Urinary bladder (tissue), 4 donors: ENCODE data around the gene ATXN1. TPM values are rescaled to one million over a fixed set of nuclear protein-coding genes. Genes with fewer than 3 reads are reported as not detected.
"Not testable (repeated sequence)": the region's sequence is repeated elsewhere in the genome, so short reads cannot be mapped to it uniquely, and the experiment has no call there.

Experiments used
- DNase-seq: peaks from one replicate; pipeline ENCODE4 v3.0.0-alpha.2; 2015; ENCODE audit errors: extremely low spot score
- H3K27ac ChIP-seq: one replicate; pipeline ENCODE4 v1.5.1; 2013; ENCODE audit warnings: low read depth, mild to moderate bottlenecking, moderate library complexity
- H3K36me3 ChIP-seq: one replicate; pipeline ENCODE4 v1.6.1; 2013; ENCODE audit warnings: mild to moderate bottlenecking, moderate library complexity; ENCODE audit not compliant: insufficient read depth
- H3K4me1 ChIP-seq: one replicate; pipeline ENCODE4 v1.6.1; 2013; ENCODE audit warnings: mild to moderate bottlenecking, moderate library complexity; ENCODE audit not compliant: insufficient read depth
- H3K4me3 ChIP-seq: one replicate; pipeline ENCODE4 v1.5.1; 2013; ENCODE audit warnings: low read depth, low read length
- WGBS: extraction: QIAGEN DNeasy Blood & Tissue Kit; methylation state at CpG from one replicate; pipeline ENCODE4 v1.1.7; 2013; 5-methylcytosine and 5-hydroxymethylcytosine counted together
- polyA plus RNA-seq: library from polyadenylated mRNA; stranded (reverse); fragments of 200-250 nt; gene quantifications from one replicate; pipeline ENCODE4 v1.2.3, GENCODE V29; 2013
- total RNA-seq: library from RNA; depleted of rRNA; stranded (reverse); fragments of >200 nt; gene quantifications from one replicate; pipeline ENCODE4 v1.2.3, GENCODE V29; 2014
- donor health status: healthy with polysubstance abuse.
- donor health status: healthy.

Gene ATXN1
- total and polyA plus RNA-seq, 2 donors, result 15.8 to 137 TPM

- not testable (repeated sequence) for H3K4me3 ChIP-seq, H3K36me3 ChIP-seq, DNase-seq, H3K4me1 ChIP-seq, H3K27ac ChIP-seq
- 69% methylated on average over 4 of the region's 4 CpGs for WGBS
Measured at GRCh38 chr6:16406538-16406937, 354.7 kb downstream of the ATXN1 start.

GRCh38 chr6:16405375-16405774, 355.9 kb downstream of the ATXN1 start:
- Histone ChIP-seq H3K4me1 (no peaks in the 10 kb centered on the region), H3K36me3 (no peaks in the 10 kb centered on the region), H3K4me3 (no peak overlapping the region), H3K27ac (no peak overlapping the region)
- 55% methylated on average over 4 of the region's 4 CpGs for WGBS
- DNase-seq, result no peak

DNA sequence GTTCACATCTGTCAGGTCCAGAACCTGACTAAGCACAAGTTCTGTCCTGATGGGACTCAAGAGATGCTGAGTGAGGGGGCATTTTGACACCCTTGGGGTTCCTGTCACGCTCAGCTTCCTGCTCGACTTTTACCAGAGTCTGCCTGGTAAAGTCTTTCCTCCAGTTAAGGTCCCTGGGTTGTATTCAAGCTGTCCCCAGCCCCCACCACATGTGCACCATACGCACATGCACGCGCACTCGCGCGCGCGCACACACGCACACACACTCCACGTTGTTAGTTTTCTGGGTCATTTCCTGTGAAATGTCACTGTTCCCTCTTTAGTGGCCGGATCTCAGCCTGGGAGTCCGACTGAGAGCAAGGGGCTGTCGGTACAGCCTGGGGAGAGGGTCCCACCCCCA, 356.8 kb downstream of the ATXN1 start:
- Histone ChIP-seq H3K4me3 (no peak overlapping the region), H3K27ac (no peak overlapping the region), H3K4me1 (no peaks in the 10 kb centered on the region), H3K36me3 (no peaks in the 10 kb centered on the region)
- WGBS, result 86% methylated on average over 15 of the region's 15 CpGs
- no peak for DNase-seq

DNA sequence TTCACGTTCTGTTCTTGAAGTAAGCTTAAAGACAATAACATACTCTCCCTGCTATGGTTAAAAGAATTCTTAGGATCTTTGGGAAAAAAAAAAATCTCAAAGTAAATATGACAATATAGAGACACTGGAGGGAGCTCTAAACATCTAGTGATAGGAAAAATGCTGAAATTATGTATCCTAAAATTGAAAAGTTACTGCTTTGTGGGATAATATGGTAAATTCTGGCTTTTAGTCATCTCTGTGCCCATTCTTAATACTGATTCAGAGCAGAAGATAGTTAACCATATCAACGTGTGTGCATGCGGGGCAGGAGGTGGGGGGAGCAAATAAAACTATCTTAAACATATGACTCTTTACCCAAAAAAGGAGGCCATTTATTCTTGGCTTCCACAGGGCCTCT, 357.4 kb downstream of the ATXN1 start:
- no peak for DNase-seq
- 29% methylated on average over 3 of the region's 3 CpGs for WGBS
- H3K4me1 ChIP-seq, result no peaks in the 10 kb centered on the region
- H3K4me3 ChIP-seq, result no peak overlapping the region
- H3K27ac ChIP-seq, result no peak overlapping the region
- H3K36me3 ChIP-seq, result no peaks in the 10 kb centered on the region

DNA sequence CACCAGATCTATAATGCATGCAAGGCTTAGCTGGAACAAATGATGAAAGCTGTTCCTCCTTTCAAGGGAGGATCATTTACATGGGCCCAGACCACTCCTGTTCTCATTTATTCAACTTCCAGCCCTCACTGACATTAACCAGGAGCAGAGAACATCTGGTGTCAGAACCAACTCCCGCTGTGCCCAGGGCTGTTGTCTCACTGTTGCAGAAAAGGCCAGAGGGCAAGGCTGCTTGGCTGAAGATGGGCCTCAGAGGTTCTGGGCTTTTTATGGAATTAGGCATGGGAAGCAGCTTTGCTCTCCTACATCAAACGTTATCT, 358.7 kb downstream of the ATXN1 start:
- Histone ChIP-seq H3K4me3 (no peak overlapping the region), H3K4me1 (no peaks in the 10 kb centered on the region), H3K27ac (no peak overlapping the region), H3K36me3 (no peaks in the 10 kb centered on the region)
- DNase-seq, result no peak
- WGBS, result 36% methylated on average over 2 of the region's 2 CpGs

DNA sequence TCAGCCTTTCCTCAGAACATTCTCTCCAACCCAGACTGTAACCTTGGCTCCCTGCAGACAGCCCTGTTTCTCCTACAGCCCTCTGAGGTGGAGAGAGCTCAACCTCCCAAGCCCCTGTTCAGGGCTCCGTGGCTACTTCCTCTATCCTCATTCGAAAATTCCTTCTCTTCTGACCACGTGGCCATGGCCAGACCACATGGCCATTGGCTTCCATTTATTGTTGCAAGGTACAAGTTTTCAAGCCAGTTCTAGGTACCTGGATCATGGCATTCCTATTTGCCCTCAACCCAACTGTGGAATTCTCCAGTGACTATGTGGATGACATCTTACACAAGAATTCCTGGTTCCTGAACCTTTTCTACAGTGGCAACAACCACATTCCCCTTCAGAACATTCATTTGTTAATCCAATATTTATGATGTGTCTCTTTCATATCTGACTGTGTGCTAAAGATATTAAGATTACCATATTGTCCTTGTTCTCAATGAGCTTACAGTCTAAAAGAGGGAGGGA, 361.0 kb downstream of the ATXN1 start:
- WGBS, result 93% methylated on average over 3 of the region's 3 CpGs
- no peak overlapping the region for H3K4me3 ChIP-seq
- H3K36me3 ChIP-seq, result no peaks in the 10 kb centered on the region
- H3K27ac ChIP-seq, result no peak overlapping the region
- DNase-seq, result no peak
- H3K4me1 ChIP-seq, result no peaks in the 10 kb centered on the region

DNA sequence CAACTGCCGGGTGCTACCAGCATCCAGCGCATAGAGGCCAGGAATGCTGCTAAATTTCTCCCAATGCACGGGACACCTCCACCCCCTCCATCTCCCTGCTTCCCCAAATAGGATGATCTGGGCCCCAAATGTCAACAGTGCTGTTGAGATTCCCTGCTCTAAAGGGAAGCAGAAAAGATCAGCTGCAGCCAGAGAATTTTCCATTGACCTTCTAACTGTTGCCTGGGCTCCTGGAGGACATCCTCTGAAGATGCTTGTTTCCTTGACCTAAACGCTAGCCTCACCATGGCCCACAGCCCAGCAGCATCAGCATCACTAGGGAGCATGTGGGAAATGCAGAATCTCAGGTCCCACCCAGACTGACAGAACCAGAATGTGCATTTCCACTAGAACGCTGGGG, 361.6 kb downstream of the ATXN1 start:
- H3K4me1 ChIP-seq, result no peaks in the 10 kb centered on the region
- no peak overlapping the region for H3K27ac ChIP-seq
- no peaks in the 10 kb centered on the region for H3K36me3 ChIP-seq
- no peak for DNase-seq
- H3K4me3 ChIP-seq, result no peak overlapping the region
- 62% methylated on average over 5 of the region's 5 CpGs for WGBS

DNA sequence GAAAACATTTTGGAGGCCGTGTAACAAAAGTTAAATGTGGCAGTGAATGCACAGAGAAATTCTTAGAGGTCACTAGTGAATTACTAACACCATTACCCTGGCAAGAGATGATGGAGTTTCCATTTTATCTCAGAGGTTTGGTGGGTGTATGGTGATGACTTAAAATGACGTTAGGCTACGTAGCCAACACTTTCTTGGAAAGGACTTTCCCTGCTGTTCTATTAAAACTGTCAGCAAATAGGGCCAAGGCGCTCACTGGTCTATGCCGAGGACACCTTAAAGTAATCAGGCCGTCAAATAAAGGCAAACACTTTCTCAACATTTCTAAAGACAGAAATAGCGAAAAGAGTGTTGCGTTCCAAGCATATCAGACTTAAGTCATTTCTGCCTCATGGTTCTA, 362.1 kb downstream of the ATXN1 start:
- Histone ChIP-seq H3K27ac (no peak overlapping the region), H3K36me3 (no peaks in the 10 kb centered on the region), H3K4me3 (no peak overlapping the region), H3K4me1 (no peaks in the 10 kb centered on the region)
- no peak for DNase-seq
- 43% methylated on average over 8 of the region's 8 CpGs for WGBS

GRCh38 chr6:16398587-16398986, 362.7 kb downstream of the ATXN1 start:
- no peaks in the 10 kb centered on the region for H3K4me1 ChIP-seq

DNA sequence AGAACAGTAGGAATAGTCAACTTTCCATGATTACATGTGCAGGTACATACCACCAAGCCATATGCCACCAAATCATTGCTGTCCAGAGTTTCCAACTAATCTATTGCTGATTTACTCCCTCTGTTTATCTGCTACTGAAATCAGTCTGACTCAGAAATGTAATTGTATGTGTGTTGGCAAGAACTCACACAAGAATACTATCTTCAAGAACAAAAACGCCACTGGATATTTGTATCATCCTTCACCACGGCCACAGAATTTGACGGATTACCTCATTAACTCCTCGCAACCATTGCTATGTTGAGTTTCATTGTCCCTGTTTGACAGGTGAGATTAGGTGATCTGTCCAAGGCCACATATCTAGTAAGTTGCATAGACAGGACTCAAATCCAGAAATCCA, 363.6 kb downstream of the ATXN1 start:
- Histone ChIP-seq H3K4me3 (no peak overlapping the region), H3K27ac (no peak overlapping the region), H3K4me1 (no peaks in the 10 kb centered on the region), H3K36me3 (no peaks in the 10 kb centered on the region)
- DNase-seq, result no peak
- WGBS, result 63% methylated on average over 4 of the region's 4 CpGs

More at GRCh38 chr6:16398587-16398986, 362.7 kb downstream of the ATXN1 start:
- no peak for DNase-seq
- no peaks in the 10 kb centered on the region for H3K36me3 ChIP-seq
- 58% methylated on average over 5 of the region's 5 CpGs for WGBS
- H3K27ac ChIP-seq, result no peak overlapping the region
- H3K4me3 ChIP-seq, result no peak overlapping the region

GRCh38 chr6:16396497-16397319, 364.6 kb downstream of the ATXN1 start:
- 92% methylated on average over 7 of the region's 7 CpGs for WGBS
- Histone ChIP-seq H3K36me3 (no peaks in the 10 kb centered on the region), H3K4me1 (no peaks in the 10 kb centered on the region), H3K4me3 (no peak overlapping the region), H3K27ac (no peak overlapping the region)
- DNase-seq, result no peak

GRCh38 chr6:16394632-16395031, 366.6 kb downstream of the ATXN1 start:
- WGBS, result 94% methylated on average over 2 of the region's 2 CpGs
- Histone ChIP-seq H3K4me3 (no peak overlapping the region), H3K4me1 (no peaks in the 10 kb centered on the region), H3K27ac (no peak overlapping the region), H3K36me3 (no peaks in the 10 kb centered on the region)
- no peak for DNase-seq

- Histone ChIP-seq H3K4me1 (no peaks in the 10 kb centered on the region), H3K4me3 (no peak overlapping the region), H3K36me3 (no peaks in the 10 kb centered on the region), H3K27ac (no peak overlapping the region)
- DNase-seq, result no peak
- 96% methylated on average over 4 of the region's 4 CpGs for WGBS
Measured at GRCh38 chr6:16393326-16393725, 367.9 kb downstream of the ATXN1 start.

GRCh38 chr6:16392010-16392409, 369.2 kb downstream of the ATXN1 start:
- H3K4me1 ChIP-seq, result no peaks in the 10 kb centered on the region
- no peaks in the 10 kb centered on the region for H3K36me3 ChIP-seq
- no peak for DNase-seq
- H3K4me3 ChIP-seq, result no peak overlapping the region
- H3K27ac ChIP-seq, result no peak overlapping the region
- WGBS, result 63% methylated on average over 1 of the region's 1 CpG
